Breast epithelium (tissue), 3 donors: ENCODE measurements around the gene DESI1.

Experiments used
- POLR2A ChIP-seq: fragments of 450-650 bp; IDR thresholded peaks from one replicate; pipeline ENCODE4 v1.6.1; 2016; ENCODE audit warnings: antibody characterized with exemption, mild to moderate bottlenecking, moderate library complexity
- POLR2AphosphoS5 ChIP-seq, 3 donors: sonication (generic); formaldehyde crosslinking; IDR thresholded peaks; one replicate each; pipeline ENCODE4 v1.6.1; 2017; ENCODE audit warnings: antibody characterized with exemption in 3 of 3
- TF ChIP-seq, protein P1 (sequence below), 3 donors: fragments of 450-650 bp; IDR thresholded peaks; one replicate each; pipeline ENCODE4 v1.5.1; 2016 to 2017; ENCODE audit warnings: antibody characterized with exemption in 3 of 3, mild to moderate bottlenecking in 3 of 3, moderate library complexity in 3 of 3

- TF ChIP-seq, protein P1, sequence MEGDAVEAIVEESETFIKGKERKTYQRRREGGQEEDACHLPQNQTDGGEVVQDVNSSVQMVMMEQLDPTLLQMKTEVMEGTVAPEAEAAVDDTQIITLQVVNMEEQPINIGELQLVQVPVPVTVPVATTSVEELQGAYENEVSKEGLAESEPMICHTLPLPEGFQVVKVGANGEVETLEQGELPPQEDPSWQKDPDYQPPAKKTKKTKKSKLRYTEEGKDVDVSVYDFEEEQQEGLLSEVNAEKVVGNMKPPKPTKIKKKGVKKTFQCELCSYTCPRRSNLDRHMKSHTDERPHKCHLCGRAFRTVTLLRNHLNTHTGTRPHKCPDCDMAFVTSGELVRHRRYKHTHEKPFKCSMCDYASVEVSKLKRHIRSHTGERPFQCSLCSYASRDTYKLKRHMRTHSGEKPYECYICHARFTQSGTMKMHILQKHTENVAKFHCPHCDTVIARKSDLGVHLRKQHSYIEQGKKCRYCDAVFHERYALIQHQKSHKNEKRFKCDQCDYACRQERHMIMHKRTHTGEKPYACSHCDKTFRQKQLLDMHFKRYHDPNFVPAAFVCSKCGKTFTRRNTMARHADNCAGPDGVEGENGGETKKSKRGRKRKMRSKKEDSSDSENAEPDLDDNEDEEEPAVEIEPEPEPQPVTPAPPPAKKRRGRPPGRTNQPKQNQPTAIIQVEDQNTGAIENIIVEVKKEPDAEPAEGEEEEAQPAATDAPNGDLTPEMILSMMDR (IDR thresholded peaks at IDR 0.05) = no peak
- TF ChIP-seq POLR2AphosphoS5 (IDR thresholded peaks at IDR 0.05) (no peak), POLR2A (no peak)
These were observed 60.8 kb downstream of the DESI1 start for GRCh38 chr22:41560095-41560471.
